Glutamatergic neuron (in vitro differentiated cells): ENCODE results near the gene SPIRE1. TPM values are rescaled to one million over a fixed set of nuclear protein-coding genes. Genes with fewer than 3 reads are reported as not detected.
"Not testable (repeated sequence)": the region's sequence is repeated elsewhere in the genome, so short reads cannot be mapped to it uniquely, and the experiment has no call there.

Source experiments
- DNase-seq: peaks from one replicate; pipeline ENCODE4 v3.0.0; 2022
- H3K27ac Mint-ChIP-seq: one replicate; pipeline ENCODE4 v1.8.0; 2020; ENCODE audit warnings: mild to moderate bottlenecking, mixed read lengths, inconsistent platforms; ENCODE audit not compliant: unreplicated experiment
- H3K27me3 Mint-ChIP-seq: one replicate; pipeline ENCODE4 v1.8.0; 2020; ENCODE audit warnings: mild to moderate bottlenecking, moderate library complexity, mixed read lengths, inconsistent platforms; ENCODE audit not compliant: unreplicated experiment
- H3K36me3 Mint-ChIP-seq: one replicate; pipeline ENCODE4 v1.8.0; 2020; ENCODE audit warnings: mild to moderate bottlenecking, mixed read lengths, inconsistent platforms; ENCODE audit not compliant: unreplicated experiment
- H3K4me1 Mint-ChIP-seq: one replicate; pipeline ENCODE4 v1.8.0; 2020; ENCODE audit warnings: mild to moderate bottlenecking, low read depth, mixed read lengths, inconsistent platforms; ENCODE audit not compliant: unreplicated experiment
- H3K4me3 Mint-ChIP-seq: one replicate; pipeline ENCODE4 v1.8.0; 2020; ENCODE audit warnings: mild to moderate bottlenecking, mixed read lengths, inconsistent platforms; ENCODE audit not compliant: unreplicated experiment
- H3K9me3 Mint-ChIP-seq: one replicate; pipeline ENCODE4 v1.8.0; 2020; ENCODE audit warnings: mild to moderate bottlenecking, moderate library complexity, mixed read lengths, inconsistent platforms; ENCODE audit not compliant: unreplicated experiment
- total RNA-seq: library from RNA; stranded (reverse); fragmentation: NEBNext Ultra II Directional; extraction: Animal tissue kit (Norgen Biotek cat#: 25700); gene quantifications from one replicate; pipeline ENCODE4 v1.2.1, GENCODE V29; 2021; ENCODE audit not compliant: unreplicated experiment
- TF ChIP-seq, protein P1 (sequence below): fragments of 200-600 bp; sonication (generic); IDR thresholded peaks from one replicate; pipeline ENCODE4 v1.5.0; 2021; ENCODE audit not compliant: partially characterized antibody, unreplicated experiment

Gene SPIRE1
- total RNA-seq, 1 donor from 2014 or later: 29.9 TPM

DNA sequence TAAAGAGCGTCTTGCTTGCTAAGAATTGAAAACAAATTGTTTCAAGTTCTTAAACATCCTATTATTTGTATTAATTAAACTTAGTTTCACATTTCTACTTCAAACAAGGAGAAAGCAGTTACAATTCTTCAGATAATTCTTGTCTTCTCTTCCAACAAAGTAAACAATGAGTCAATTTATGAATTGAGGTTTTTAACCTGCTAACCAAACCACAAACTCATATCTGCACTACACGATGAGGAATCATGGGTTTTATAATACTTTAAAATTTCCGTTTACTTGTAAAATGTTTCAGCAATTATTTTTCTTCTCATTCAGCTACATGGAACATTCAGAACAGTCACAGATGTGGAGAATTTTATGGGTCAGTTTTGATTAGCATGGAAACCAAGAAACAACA lies 114.2 kb downstream of the SPIRE1 start:
- Mint-ChIP-seq H3K27me3 (peaks cover 3% of the 10 kb centered on the region), H3K27ac (no peak overlapping the region), H3K4me3 (no peak overlapping the region), H3K4me1 (no peaks in the 10 kb centered on the region), H3K9me3 (peaks cover 13% of the 10 kb centered on the region), H3K36me3 (peaks cover 3% of the 10 kb centered on the region)
- DNase-seq: no peak
- TF ChIP-seq, protein P1, sequence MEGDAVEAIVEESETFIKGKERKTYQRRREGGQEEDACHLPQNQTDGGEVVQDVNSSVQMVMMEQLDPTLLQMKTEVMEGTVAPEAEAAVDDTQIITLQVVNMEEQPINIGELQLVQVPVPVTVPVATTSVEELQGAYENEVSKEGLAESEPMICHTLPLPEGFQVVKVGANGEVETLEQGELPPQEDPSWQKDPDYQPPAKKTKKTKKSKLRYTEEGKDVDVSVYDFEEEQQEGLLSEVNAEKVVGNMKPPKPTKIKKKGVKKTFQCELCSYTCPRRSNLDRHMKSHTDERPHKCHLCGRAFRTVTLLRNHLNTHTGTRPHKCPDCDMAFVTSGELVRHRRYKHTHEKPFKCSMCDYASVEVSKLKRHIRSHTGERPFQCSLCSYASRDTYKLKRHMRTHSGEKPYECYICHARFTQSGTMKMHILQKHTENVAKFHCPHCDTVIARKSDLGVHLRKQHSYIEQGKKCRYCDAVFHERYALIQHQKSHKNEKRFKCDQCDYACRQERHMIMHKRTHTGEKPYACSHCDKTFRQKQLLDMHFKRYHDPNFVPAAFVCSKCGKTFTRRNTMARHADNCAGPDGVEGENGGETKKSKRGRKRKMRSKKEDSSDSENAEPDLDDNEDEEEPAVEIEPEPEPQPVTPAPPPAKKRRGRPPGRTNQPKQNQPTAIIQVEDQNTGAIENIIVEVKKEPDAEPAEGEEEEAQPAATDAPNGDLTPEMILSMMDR: no peak

DNA sequence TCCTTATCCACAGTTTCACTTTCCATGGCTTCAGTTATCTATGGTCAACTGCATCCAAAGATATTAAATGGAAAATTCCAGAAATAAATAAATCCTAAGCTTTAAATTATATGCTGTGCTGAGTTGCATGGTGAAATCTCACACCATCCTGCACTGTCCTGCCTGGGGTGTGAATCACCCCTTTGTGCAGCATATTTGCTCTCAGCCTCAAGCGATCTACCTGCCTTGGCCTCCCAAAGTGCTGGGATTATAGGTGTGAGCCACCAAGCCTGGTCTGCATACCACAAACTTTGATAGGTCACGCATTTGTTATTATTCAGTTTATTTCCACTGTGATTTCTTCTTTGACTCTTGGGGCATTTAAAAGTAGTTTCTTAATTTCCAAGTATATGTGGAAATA lies 117.2 kb downstream of the SPIRE1 start:
- DNase-seq: no peak
- Mint-ChIP-seq H3K4me3 (no peak overlapping the region), H3K27me3 (peaks cover 3% of the 10 kb centered on the region), H3K4me1 (no peaks in the 10 kb centered on the region), H3K27ac (no peak overlapping the region), H3K9me3 (peaks cover 14% of the 10 kb centered on the region), H3K36me3 (peaks cover 3% of the 10 kb centered on the region)
- TF ChIP-seq, protein P1: no peak

DNA sequence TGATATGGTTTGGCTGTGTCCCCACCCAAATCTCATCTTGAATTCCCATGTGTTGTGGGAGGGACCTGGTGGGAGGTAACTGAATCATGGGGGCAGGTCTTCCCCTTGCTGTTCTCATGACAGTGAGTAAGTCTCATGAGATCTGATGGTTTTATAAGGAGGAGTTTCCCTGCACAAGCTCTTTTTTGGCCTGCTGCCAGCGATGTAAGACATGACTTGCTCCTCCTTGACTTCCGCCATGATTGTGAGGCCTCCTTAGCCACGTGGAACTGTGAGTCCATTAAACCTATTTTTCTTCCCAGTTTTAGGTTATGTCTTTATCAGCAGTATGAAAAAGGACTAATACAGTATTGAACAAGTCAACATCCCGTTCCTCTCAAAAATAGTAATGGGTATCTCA lies 118.7 kb downstream of the SPIRE1 start:
- not testable (repeated sequence) for H3K4me3 Mint-ChIP-seq, H3K27me3 Mint-ChIP-seq, DNase-seq, H3K36me3 Mint-ChIP-seq, H3K4me1 Mint-ChIP-seq, H3K27ac Mint-ChIP-seq
- H3K9me3 Mint-ChIP-seq: peaks cover 14% of the 10 kb centered on the region

DNA sequence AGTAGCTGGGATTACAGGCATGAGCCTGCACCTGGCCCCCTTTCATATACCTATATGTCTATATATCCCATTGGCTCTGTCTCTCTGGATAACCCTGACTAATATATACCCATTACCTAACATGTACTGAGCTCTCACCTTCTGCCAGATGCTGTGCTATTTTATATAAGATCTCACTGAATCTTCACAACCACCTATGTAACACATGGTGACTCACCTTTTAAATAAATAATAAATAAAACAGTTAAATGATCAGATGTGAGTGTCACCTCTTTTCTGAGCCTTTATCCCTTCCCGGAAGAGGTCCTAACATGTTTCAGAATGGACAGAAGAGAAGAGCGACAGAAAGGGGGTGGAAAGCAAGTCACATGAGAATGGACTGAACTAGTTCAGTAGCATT lies 123.1 kb downstream of the SPIRE1 start:
- H3K9me3 Mint-ChIP-seq: peaks cover 9% of the 10 kb centered on the region
- TF ChIP-seq, protein P1: no peak
- H3K27ac Mint-ChIP-seq: no peak overlapping the region
- H3K4me1 Mint-ChIP-seq: no peaks in the 10 kb centered on the region
- no peak overlapping the region for H3K4me3 Mint-ChIP-seq
- DNase-seq: no peak
- peaks cover under 1% of the 10 kb centered on the region for H3K27me3 Mint-ChIP-seq
- H3K36me3 Mint-ChIP-seq: no peaks in the 10 kb centered on the region

DNA sequence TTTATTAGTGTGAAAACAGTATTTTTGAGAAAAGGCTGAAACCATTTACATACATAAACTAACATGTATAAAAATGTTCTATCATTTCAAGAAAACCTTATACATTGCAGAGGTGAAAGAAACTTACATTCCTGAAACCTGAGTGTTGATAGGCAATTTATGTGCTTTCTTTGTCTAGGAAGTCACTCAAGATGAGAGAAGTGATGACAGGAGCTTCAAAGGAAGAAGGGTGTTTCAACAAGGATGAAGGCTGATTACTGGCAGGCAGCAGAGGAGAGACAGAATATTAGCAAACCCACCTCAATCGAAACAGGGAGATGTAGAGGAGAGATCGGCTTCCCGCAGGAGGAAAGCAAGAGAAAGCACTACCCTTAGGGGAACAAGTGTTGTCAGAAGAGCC lies 125.2 kb downstream of the SPIRE1 start:
- TF ChIP-seq, protein P1: no peak
- Mint-ChIP-seq H3K4me3 (no peak overlapping the region), H3K27ac (no peak overlapping the region), H3K9me3 (peaks cover 1% of the 10 kb centered on the region), H3K36me3 (no peaks in the 10 kb centered on the region), H3K4me1 (peaks cover 1% of the 10 kb centered on the region), H3K27me3 (no peaks in the 10 kb centered on the region)
- DNase-seq: no peak

DNA sequence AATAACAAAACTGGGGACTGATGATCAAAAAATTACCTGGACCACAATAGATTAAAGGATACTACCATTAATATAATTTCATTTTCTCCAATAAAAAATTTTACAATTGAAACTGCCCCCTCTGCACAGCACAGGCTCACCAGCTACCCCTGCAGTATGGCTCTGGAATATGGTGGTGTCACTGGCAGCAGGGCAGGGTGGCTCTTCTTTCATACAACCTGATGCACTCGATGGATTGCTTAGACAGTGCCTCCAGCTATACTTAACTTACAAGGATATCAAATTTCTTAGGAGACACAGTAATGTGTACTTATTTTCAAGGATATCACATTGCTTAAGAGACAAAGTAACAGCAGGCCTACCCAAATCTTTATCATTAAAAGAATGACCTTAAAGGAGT lies 126.2 kb downstream of the SPIRE1 start:
- peaks cover 1% of the 10 kb centered on the region for H3K4me1 Mint-ChIP-seq
- H3K27me3 Mint-ChIP-seq: no peaks in the 10 kb centered on the region
- TF ChIP-seq, protein P1: no peak
- no peaks in the 10 kb centered on the region for H3K36me3 Mint-ChIP-seq
- no peak overlapping the region for H3K4me3 Mint-ChIP-seq
- no peak overlapping the region for H3K27ac Mint-ChIP-seq
- H3K9me3 Mint-ChIP-seq: peaks cover 4% of the 10 kb centered on the region
- DNase-seq: peak; percentile 24
